Cardiac fibroblast (primary cell): ENCODE results near the gene DOLK.

Experiments
- DNase-seq, 2 donors: peaks; one replicate each; pipeline versions ENCODE4 v3.0.0 to v3.0.0-alpha.2; 2010; ENCODE audit warnings: low read depth in 2 of 2
- H3K4me3 ChIP-seq, 2 donors: replicated peaks in 1 of 2; 1 replicate in 1 of 2; 2 replicates in 1 of 2; pipeline ENCODE4 v1.5.1; 2011; ENCODE audit warnings: low read depth in 2 of 2, low read length in 2 of 2, mild to moderate bottlenecking in 2 of 2, moderate library complexity in 1 of 2
- CTCF ChIP-seq: IDR thresholded peaks from one replicate; pipeline ENCODE4 v1.5.1; 2011; ENCODE audit warnings: low read depth, mild to moderate bottlenecking, low read length, inconsistent platforms

The DOLK gene

GRCh38 chr9:128901822-128902221 lies 45.6 kb downstream of the DOLK start:
- TF ChIP-seq CTCF = no peak
- no peak for DNase-seq
- H3K4me3 ChIP-seq = no peak overlapping the region

GRCh38 chr9:128901379-128901778 lies 46.0 kb downstream of the DOLK start:
- no peak for TF ChIP-seq CTCF
- no peak overlapping the region for H3K4me3 ChIP-seq
- no peak for DNase-seq

DNA sequence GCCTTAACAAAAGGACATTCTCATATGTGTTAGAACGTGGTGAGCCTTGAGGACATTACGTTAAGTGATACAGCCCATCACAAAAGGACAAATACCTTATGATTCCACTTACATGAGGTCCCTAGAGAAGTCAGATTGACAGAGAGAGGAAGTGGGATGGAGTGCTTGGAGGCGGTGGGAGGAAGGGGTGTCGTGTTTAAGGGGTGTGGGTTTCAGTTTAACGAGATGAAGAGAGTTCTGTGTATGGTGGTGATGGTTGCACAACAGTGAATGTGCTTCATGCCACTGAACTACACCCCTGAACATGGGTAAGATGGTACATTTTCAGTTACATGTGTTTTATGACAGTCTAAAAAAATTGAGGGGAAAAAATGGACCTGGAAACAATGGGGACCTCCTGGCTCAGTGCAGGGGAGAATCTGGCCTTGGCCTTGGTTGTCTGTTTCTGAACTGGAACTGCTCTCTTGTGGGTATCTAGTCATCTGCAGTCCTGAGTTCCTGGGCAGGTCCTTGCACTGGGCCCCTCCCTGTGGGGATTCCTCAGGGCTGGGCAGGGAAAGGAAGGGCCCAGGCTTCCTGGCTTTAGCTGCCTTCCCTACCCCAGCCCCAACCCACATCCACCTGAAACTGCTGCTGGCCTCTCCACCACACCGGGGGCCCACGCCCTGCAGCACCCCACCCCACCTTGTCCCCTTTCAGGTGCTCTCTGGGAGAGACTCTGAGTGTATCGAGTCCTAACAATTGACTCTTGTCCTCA lies 47.7 kb downstream of the DOLK start:
- no peak for TF ChIP-seq CTCF
- H3K4me3 ChIP-seq = no peak overlapping the region
- DNase-seq = peak in 1 of 2 donors; percentile 24

DNA sequence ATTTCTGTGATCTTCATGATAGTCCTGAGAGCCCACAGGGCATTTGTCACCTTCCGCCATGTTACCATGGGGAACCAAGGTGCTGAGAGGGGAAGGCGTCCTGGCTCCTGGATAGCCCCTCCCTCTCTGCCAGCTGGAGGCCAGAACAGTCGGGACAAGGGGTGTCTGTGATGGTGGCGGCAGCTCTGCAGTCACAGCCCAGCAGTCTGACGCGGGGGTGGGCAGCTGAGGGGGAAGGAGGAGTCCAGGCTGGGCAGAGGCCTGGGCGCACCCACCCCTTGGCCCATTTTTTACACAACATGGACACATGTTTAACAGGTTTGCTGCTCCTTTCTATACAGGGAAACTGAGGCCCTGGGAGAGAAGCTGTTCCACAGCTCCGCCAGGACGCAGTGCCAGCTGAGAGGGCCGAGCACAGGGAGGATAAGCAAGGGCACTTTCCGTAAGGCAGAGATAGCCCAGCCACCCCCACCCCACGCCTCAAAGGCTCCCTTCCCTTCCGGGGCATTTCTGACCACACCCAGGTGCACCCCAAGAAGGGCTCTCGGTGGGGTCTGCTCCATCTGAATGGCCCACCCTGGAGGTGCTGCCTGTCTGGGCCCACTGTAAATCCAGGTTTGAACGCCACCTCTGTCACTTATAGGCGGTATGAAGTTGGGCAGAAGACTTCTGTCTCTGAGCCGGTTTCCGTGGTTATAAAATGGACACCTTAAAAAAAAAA lies 48.4 kb downstream of the DOLK start:
- no peak overlapping the region for H3K4me3 ChIP-seq
- TF ChIP-seq CTCF = no peak
- DNase-seq = no peak

GRCh38 chr9:128898382-128898781 lies 49.0 kb downstream of the DOLK start:
- no peak for TF ChIP-seq CTCF
- no peak for DNase-seq
- no peak overlapping the region for H3K4me3 ChIP-seq

GRCh38 chr9:128895556-128895955 lies 51.8 kb downstream of the DOLK start:
- no peak for TF ChIP-seq CTCF
- DNase-seq = no peak
- no peak overlapping the region for H3K4me3 ChIP-seq
